ENCODE measurements around the gene HAGH.

The HAGH gene

DNA sequence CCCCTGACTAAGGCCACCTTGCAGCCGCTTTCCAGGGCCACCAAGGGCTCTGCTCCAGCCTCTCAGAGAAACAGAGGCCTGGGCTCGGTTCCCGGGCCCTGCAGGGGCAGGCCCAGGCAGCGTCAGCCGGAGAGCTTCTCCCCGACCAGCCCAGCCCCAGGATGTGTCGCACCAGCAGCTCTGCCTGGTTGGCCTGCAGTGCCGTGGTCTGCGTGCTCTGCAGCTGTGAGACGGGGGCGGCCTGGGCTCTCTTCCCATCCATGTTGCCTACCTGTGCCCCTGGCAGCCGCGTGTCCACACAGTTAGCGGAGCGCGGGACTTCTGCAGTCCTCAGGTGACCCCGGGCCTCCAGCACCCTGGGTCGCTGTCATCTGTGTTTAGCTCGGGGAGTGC is 37.9 kb downstream of the HAGH start:
- TF ChIP-seq, protein P1, sequence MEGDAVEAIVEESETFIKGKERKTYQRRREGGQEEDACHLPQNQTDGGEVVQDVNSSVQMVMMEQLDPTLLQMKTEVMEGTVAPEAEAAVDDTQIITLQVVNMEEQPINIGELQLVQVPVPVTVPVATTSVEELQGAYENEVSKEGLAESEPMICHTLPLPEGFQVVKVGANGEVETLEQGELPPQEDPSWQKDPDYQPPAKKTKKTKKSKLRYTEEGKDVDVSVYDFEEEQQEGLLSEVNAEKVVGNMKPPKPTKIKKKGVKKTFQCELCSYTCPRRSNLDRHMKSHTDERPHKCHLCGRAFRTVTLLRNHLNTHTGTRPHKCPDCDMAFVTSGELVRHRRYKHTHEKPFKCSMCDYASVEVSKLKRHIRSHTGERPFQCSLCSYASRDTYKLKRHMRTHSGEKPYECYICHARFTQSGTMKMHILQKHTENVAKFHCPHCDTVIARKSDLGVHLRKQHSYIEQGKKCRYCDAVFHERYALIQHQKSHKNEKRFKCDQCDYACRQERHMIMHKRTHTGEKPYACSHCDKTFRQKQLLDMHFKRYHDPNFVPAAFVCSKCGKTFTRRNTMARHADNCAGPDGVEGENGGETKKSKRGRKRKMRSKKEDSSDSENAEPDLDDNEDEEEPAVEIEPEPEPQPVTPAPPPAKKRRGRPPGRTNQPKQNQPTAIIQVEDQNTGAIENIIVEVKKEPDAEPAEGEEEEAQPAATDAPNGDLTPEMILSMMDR (IDR thresholded peaks at IDR 0.05; ENCODE audit: low read depth, low read length), result no peak
- TF ChIP-seq POLR2A (IDR thresholded peaks at IDR 0.05; ENCODE audit: extremely low read depth, insufficient read length) (no peak), MYC (IDR thresholded peaks at IDR 0.05; ENCODE audit: low read depth, low read length) (no peak)
- TF ChIP-seq, protein P2, sequence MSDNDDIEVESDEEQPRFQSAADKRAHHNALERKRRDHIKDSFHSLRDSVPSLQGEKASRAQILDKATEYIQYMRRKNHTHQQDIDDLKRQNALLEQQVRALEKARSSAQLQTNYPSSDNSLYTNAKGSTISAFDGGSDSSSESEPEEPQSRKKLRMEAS (IDR thresholded peaks at IDR 0.05; ENCODE audit: low read depth, low read length), result no peak
- no peak overlapping the region for H3K4me3 ChIP-seq (ENCODE audit: low read depth, low read length)
- DNase-seq (ENCODE audit: low read depth), result no peak

DNA sequence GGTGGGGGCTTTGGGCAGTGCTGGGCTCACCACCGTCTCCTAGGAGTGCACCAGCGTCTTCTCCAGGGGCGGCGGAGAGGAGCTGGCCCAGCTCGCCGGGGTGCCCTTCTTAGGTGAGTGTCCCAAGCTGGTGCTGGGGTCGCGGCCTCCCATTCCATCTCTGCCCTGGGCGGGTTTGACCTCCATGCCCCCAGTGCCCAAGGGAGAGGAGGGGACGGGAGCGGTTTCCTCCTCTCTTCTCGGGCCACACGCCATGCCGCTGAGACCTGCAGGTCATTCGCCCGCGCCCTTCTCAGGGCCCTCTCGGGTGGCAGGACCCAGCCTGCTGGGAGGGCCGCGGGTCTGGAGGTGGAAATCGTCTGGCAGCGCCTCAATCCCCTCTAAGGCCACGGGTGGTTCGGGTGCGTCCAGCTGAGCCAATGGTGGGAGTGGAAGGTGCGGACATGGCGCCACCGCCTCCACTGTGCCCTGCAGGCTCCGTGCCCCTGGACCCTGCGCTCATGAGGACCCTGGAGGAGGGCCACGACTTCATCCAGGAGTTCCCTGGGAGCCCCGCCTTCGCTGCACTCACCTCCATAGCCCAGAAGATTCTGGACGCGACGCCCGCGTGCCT is 38.4 kb downstream of the HAGH start:
- TF ChIP-seq, protein P1 (IDR thresholded peaks at IDR 0.05; ENCODE audit: low read depth, low read length), result no peak
- TF ChIP-seq, protein P2 (IDR thresholded peaks at IDR 0.05; ENCODE audit: low read depth, low read length), result no peak
- no peak for TF ChIP-seq POLR2A (IDR thresholded peaks at IDR 0.05; ENCODE audit: extremely low read depth, insufficient read length)
- no peak for TF ChIP-seq MYC (IDR thresholded peaks at IDR 0.05; ENCODE audit: low read depth, low read length)
- no peak for DNase-seq (ENCODE audit: low read depth)
- no peak overlapping the region for H3K4me3 ChIP-seq (ENCODE audit: low read depth, low read length)

DNA sequence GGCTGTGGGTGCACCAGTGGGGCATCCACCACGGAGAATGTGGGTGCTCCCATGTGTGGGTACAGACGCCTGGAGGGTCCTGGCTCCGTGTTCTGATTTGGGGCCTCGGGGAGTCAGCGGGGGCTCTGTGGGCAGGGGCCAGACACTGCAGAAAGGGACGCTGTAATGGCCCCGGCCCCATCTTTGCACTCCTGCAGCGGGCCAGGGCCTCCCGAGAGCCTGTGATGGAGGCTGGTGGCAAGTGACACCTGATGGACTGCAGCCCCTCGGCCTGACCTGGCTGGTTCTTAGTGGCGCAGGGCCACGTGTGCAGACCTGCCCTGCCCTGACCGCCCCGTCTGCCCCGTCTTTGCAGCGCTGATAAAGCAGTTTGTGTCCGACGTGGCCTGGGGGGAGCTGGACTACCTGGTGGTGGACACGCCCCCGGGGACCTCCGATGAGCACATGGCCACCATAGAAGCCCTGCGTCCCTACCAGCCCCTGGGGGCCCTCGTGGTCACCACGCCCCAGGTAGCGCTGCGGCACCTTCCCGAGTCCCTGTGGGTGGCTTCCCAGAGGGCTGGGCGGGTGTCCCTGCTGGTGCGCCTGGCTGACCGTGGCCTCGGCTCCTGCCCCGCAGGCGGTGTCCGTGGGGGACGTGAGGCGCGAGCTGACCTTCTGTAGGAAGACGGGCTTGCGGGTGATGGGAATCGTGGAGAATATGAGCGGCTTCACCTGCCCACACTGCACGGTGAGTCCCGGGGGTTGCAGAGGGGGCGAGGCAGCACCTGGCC is 39.1 kb downstream of the HAGH start:
- H3K4me3 ChIP-seq (ENCODE audit: low read depth, low read length), result no peak overlapping the region
- TF ChIP-seq, protein P2 (IDR thresholded peaks at IDR 0.05; ENCODE audit: low read depth, low read length), result no peak
- TF ChIP-seq MYC (IDR thresholded peaks at IDR 0.05; ENCODE audit: low read depth, low read length) (no peak), POLR2A (IDR thresholded peaks at IDR 0.05; ENCODE audit: extremely low read depth, insufficient read length) (no peak)
- TF ChIP-seq, protein P1 (IDR thresholded peaks at IDR 0.05; ENCODE audit: low read depth, low read length), result no peak
- DNase-seq (ENCODE audit: low read depth), result no peak

DNA sequence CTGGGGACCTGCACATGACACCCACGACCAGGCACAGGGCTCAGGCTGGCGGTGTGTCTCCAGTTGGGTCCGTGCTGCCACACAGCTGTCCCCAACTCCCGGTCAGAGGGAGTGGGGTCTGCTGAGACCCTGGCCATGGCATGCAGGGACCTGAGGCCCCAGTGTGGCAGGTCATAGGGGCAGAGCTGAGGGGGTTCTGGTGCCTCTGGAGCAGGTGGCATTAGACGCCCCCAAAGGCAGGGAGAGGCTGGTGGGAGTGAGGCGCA is 39.6 kb downstream of the HAGH start:
- DNase-seq (ENCODE audit: low read depth), result no peak
- TF ChIP-seq, protein P1 (IDR thresholded peaks at IDR 0.05; ENCODE audit: low read depth, low read length), result no peak
- no peak for TF ChIP-seq POLR2A (IDR thresholded peaks at IDR 0.05; ENCODE audit: extremely low read depth, insufficient read length)
- no peak overlapping the region for H3K4me3 ChIP-seq (ENCODE audit: low read depth, low read length)

DNA sequence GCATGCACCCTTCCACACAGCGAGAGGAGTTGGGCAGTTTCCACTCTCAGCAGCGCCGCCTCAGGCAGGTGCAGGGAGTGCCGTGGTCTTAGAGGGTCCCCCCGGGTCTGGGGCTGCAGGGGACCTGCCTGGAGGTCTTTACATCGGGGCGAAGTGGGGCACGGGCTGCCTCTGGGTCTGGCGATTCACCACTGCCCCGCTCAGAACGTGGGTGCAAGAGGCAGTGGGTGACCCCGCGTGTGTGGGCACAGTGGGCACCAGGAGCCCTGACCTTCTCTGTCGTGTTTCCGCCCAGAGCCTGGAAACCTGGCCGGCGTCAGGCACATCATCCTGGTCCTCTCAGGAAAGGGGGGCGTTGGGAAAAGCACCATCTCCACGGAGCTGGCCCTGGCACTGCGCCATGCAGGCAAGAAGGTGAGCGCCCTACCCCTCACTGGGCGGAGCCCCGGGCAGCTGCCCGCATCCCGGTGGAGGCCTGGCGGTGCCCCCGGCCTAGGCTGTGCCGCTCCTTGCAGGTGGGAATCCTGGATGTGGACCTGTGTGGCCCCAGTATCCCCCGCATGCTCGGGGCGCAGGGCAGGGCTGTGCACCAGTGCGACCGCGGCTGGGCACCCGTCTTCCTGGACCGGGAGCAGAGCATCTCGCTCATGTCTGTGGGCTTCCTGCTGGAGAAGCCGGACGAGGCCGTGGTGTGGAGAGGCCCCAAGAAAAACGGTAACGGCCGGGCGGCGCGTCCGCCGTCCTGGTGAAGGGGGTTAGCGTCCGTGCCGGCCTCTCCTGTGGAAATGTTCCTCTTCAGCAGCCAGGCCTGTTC is 40.2 kb downstream of the HAGH start:
- TF ChIP-seq, protein P1 (IDR thresholded peaks at IDR 0.05; ENCODE audit: low read depth, low read length), result no peak
- TF ChIP-seq MYC (IDR thresholded peaks at IDR 0.05; ENCODE audit: low read depth, low read length), result no peak
- TF ChIP-seq, protein P2 (IDR thresholded peaks at IDR 0.05; ENCODE audit: low read depth, low read length), result no peak
- TF ChIP-seq POLR2A (IDR thresholded peaks at IDR 0.05; ENCODE audit: extremely low read depth, insufficient read length), result no peak
- no peak overlapping the region for H3K4me3 ChIP-seq (ENCODE audit: low read depth, low read length)
- DNase-seq (ENCODE audit: low read depth), result no peak
